CD4-positive, alpha-beta T cell treated with Interleukin-4 for 4 hours (primary cell): ENCODE measurements around the gene TSG101.

ENCODE experiments used
- DNase-seq: peaks from one replicate; pipeline ENCODE4 v3.0.0-alpha.2; 2020

TSG101 gene

DNA sequence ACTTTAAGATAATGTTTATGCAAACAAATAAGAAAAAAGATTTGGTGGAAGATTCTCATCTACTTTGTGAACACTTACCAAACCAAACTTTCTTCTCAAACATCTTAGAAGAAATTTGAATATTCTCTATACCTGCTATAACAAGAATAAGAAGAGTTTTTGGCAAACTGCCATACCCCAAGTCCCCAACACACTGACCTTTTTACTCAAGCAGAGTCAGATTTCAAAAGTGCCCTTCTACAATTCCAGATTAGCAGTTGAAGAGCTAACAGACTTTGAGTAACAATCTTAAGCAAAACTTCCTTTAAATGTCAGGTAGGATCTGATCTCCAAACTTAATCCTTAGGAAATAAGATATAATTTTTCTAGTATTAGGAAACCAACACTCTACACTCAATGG lies 33.9 kb downstream of the TSG101 start:
- no peak for DNase-seq

DNA sequence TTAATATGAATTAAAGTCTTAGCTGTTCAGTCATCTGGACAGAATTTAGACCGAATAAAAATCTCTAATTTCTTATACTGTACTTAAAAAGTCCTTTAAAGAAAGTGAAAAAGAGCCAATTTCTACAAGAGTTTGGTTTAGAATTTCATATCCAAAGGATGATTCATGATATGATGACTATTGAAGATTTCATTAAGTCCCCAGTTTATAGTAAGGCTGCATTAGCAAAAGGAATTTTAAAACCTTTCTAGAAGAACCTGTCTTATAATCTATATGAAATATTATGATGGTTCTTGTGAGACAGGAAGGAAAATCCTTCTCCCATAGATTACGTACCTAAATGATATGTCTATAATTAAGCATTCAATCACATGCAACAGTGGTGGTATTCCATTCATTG lies 34.8 kb downstream of the TSG101 start:
- DNase-seq: no peak

DNA sequence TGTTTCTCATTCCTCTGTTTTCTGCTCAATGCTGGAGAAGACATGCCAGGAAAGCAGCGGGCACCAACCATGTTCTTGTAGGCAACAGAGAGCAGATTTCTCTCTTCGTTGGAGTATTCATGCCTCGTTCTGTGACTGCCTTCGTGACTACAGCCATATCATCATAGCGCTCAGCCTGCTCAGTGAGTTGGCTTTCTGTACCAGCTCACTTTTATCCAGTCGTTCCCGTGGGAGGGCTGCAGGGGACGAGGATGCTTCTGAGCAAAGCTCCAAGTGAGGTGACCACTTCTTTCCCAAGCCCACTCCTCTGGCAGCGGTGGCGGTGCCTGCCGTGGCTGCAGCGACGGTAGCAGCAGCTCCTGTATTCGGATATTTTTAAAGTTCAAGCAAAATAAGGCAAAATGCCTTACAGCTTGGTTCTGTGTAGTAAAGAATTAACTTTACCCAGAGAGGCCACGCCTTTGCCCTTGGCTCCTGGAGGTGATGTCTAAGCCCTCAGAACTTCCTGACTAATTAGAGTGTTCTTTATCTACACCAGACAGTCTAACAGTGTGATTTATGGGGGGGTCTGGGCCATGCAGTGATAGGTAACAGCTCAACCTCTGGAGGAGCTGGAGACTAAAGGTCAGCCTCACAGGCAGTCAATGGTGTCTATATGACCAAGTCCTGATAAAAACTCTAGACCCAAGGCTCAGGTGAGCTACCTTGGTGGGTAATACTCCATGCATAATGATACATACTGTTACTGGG lies 35.8 kb downstream of the TSG101 start:
- no peak for DNase-seq

DNA sequence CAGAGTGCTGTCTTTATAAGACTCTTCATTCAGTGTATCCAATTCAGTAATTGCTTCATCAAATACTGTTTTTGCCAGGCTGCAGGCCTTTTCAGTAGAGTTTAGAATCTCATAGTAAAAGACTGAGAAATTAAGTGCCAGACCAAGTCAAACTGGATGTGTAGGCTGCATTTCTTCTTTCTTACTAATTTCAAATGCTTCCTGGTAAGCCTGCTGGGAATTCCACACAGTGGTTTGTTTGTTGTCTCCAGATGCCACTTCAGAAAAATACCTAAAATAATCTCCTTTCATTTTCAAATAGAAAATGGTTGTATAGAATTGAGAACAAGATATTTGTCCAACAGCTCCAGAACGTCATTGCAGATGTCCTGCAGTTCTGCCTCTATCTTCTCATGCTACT lies 36.4 kb downstream of the TSG101 start:
- DNase-seq: no peak

DNA sequence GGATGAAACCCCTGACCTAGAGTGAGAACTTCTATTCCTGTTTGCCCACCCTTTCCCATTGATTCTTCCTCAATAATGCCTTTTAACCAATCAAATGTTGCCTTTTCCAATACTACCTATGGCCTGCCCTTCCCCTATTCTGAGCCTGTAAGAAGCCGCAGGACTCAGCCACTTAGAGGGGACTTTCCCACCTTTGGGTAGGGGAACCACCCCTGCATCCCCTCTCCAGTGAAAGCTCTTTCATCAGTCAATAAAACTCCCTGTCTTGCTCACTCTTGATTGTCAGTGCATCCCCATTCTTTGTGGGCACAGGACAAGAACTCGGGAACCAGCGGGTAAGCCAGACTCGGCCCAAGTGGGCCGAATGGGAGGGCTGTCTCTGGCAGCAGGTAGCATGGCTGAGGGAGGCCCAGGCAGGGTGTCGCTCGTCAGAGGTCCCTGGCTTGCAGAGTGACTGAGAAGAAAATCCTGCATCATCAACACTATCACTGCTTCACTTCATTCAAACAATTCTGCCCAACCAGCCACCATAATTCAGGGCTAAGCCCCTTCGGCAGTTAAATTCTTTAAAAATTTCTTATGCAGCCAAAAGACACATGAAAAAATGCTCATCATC lies 40.7 kb downstream of the TSG101 start:
- DNase-seq: no peak

DNA sequence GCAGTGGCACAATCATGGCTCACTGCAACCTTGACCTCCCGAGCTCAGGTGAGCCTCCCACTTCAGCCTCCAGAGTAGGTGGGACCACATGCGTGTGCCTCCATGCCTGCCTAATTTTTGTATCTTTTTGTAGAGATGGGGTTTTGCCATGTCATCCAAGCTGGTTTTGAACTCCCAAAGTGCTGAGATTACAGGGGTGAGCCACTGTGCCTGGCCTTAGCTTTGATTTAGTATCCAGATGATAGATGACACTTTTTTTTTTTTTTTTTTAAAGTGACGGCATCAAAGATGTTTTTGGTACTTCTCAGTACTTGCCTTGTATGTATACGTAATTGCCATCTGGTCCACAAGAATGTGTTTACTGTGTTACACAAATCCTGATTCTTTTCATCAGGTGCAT lies 47.7 kb downstream of the TSG101 start:
- no peak for DNase-seq

DNA sequence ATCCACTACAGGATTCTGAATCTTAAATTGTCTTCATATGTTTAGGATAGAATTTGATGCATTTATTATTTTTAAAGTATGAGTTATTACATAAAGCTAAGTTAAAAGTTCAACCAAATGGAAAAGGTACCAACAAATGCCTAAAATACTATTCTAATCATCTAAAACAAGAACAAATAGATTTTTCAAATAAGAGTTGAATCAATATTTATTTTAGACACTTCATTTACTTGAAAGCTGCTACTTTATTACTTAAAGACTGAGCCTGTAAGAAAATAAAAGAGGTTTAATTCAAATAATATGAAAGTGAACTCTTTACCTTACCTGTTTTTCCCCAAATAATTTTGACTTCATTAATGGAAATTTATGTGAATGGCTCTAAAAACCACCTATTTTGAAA lies 54.2 kb downstream of the TSG101 start:
- DNase-seq: no peak

DNA sequence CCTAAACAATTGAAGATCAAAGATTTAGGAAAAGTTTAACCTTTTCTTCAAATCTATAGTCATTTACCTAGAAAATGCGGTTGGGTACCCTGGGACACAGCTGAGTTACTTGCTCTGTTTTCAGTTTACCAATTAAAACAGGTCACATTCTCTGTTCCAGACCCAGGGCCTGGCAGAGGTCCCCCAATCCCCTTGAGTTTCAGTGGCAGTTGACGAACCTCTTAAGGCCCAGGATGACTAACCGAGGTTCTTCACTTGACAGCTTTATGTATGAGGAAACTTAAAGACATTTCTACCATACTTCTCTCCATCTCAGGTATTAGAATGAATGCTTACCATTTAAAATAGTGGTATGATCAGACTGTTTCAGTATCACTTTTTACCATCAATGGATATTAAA lies 54.7 kb downstream of the TSG101 start:
- DNase-seq: no peak

DNA sequence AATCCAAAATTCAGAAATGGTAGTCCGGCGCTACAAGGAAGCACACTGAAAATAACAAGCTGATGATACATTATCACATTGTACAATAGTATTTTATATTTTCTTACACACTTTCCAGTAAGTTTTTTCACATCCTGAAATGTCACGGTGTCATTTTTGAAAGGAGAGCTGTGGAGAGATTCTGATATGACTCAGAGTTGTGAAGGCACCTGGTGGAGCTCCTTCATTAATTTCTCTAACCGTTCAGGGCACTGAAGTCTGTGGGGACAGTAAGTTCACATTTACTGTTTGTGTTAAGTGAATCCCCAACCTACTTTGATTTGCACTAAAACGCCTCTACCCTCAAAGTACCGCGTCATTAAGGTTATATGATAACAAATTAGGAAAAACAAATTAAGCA lies 57.8 kb downstream of the TSG101 start:
- no peak for DNase-seq

DNA sequence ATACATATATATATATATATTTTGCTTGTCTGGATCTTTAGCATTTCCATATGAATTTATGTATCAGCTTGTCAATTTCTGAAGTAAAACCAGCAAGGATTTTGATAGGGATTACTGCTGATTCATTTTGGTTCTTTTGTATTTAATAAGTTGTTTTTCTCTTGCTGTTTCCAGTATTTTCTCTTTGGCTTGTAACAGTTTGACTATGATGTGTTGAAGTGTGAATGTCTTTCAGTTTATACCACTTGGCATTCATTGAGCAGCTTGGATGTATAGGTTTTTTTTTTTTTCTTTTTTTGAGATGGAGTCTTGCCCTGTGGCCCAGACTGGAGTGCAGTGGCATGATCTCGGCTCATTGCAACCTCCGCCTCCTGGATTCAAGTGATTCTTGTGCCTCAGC lies 58.7 kb downstream of the TSG101 start:
- DNase-seq: no peak

DNA sequence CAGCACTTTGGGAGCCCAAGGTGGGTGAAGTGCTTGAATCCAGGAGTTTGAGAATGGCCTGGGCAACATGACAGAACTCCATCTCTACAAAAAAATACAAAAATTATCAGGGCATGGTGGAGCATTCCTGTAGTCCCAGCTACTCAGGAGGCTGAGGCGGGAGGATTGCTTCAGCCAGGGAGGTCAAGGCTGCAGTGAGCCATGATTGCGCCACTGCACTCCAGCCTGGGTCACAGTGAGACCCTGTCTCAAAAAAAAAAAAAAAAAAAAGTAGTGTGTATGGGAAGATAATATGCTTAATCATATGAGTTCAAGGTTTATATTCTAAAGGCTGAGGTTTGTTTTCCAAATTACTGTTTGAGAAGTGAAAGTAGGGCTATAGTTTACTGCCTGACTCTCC lies 60.3 kb downstream of the TSG101 start:
- no peak for DNase-seq

DNA sequence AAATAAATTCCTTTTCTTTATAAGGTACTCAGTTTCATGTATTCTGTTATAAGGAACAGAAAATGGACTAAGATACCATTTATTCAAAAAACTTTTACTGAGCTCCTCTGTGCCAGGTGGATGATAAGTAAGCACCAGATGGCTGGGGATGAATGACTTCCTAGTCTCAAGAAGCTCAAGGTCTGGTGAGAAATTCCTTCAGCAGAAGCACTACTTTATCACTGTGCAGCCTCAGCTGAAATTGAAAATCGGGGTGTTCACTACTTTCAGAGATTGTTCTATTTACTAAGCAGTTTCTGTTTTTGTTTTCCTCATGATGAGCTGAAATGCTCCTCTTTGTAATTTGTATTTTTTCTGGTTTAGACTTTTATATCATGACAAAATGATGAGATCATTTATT lies 63.3 kb downstream of the TSG101 start:
- no peak for DNase-seq

DNA sequence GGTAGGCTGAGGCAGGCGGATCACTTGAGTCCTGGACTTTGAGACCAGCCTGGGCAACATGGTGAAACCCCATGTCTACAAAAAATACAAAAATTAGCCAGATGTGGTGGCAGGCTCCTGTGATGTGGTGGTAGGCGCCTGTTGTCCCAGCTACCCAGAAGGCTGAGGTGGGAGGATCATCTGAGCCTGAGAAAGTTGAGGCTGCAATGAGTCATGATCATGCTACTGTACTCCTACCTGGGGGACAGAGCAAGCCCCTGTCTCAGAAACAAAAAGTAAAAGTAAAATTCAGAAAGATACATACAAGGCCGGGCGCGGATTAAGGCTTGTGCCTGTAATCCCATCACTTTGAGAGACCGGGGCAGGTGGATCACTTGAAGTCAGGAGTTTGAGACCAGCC lies 64.8 kb downstream of the TSG101 start:
- DNase-seq: no peak

DNA sequence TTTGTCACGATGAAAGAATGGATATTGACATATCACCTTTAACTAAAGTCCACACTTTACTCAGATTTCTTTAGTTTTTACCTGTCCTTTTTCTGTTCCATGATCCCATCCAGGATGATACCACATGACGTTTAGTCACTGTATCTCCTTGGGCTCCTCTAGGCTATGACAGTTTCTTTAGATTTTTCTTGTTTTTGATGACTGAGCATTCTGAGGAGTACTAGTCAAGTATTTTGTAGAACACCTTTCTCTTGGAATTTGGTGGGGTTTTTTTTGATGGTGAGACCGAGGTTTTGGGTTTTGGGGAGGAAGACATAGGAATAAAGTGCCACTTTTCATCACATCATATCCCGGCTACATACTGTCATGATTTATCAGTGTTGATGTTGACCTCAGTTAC lies 67.1 kb downstream of the TSG101 start:
- no peak for DNase-seq

DNA sequence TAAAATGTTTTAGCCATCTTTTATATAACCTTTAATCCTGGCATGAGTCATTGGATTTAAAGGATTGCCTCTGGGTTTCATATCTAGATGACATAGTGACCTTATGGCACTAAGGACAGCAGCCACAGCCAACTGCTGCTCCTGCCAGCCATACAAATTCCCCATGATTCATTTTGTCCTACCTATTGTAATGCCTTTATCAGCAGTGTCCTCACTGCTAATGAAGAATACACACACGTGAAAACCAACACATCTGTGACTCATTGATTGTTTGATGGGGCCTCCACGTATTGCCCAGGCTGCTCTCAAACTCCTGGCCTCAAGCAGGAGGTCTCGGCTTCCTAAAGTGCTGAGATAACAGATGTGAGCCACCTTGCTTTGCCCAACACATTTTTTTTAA lies 69.3 kb downstream of the TSG101 start:
- no peak for DNase-seq

DNA sequence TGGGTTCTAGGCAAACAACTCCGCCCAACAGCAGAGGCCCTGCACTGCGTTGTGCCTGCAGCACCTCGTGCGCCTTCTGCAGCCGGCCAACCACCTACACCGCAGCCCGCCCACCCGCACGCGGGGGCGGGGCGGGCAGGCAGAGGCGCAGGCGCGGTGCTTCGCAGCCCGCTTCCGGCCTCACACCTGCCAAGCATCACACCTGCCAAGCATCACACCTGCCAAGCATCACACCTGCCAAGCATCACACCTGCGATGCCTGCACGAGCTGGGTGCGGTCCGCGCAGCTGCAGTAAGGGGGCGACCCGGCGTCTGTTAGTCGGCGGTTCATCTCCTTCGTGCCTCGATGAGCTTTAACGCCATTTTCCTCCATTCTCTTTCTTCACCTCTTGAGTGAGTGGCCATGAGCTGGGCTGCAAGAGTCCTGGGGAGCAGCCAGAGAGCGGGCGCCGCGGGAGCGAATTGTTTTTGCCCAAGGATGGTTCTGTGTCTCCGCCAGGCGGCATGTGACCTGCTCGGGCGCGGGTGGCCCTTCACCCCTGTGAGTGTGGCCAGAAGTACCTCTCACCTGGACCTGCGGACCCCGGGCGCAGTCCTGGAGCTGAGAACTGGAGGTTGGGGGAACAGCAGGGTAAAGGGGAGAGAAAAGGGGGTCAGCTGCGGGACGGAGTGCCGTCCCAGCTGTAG lies 70.9 kb downstream of the TSG101 start, which contains the start of gene LDHAL6A:
Gene LDHAL6A (plus strand): TSS at position 171 of the 687 bp plus-strand sequence. CDS start 825 bp downstream, outside the sequence.
- no peak for DNase-seq

DNA sequence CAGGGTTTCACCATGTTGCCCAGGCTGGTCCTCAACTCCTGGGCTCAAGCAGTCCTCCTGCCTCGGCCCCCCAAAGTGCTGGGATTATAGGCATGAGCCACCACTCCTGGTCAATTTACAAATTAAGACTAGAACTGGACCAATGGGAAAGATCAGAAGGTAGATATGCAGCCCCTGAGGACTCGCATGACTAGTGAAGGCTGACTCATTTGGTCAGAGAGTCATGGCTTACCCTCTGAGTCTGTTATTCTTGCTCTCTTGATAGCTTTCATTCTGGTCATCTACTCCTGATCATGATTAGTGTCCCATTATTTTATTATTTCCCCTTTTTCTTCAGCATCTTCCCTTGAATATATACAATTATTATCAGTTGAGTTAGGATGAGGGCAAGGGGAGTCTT lies 73.8 kb downstream of the TSG101 start:
- DNase-seq: no peak

DNA sequence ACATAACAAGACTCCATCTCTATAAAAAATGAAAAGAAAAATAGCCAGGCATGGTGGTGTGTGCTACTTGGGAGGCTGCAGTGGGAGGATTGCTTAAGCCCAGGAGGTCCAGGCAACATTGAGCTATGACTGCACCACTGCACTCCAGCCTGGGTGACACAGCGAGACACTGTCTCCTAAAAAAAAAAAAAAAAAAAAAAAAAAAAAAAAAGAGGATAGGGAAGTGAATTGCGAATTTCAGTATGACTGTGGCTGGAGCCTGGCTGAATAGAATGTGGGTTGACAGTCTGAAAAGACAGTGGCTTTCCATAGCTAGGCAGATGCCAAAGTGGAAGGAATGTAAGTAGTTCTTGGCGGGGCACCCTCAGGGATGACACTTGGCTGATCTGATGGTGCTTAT lies 77.5 kb downstream of the TSG101 start:
- no peak for DNase-seq

DNA sequence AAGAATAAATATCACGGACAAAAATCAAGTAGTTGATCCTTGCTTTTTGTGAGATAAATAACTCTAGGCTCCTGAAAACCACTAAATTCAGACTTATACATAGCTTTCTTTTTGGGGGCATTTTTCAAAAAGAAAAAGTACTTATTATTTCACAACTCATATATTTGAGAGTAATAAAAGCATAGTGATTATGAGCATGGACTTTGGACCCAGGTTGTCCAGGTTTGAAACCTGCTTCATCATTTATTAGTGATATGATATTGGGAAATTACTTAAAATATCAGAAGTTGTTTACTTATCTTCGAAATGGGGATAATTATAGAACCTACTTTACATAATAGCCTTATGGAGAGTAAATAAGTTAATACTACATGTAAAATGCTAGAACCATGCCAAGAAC lies 88.1 kb downstream of the TSG101 start:
- DNase-seq: no peak
